Measurements from ENCODE around the gene CZIB. TPM values are rescaled to one million over a fixed set of nuclear protein-coding genes. Genes with fewer than 3 reads are reported as not detected.

The CZIB gene
- total and polyA plus RNA-seq, 2 of the 13 experiments (the other 11 are each of a cell fraction or from before 2014, with no cell fraction given), result 49.2 to 67.0 TPM

- TF ChIP-seq HINFP (CRISPR knock-in tag; IDR thresholded peaks at IDR 0.05; ENCODE audit: low read depth) (no peak; the same call in none of the 2 replicates), ZSCAN22 (CRISPR knock-in tag; IDR thresholded peaks at IDR 0.05) (no peak), ZNF367 (CRISPR knock-in tag; IDR thresholded peaks at IDR 0.05; ENCODE audit: borderline replicate concordance) (no peak), SSRP1 (CRISPR knock-in tag; IDR thresholded peaks at IDR 0.05) (no peak; the same call in 1 of the 2 replicates), ZNF317 (CRISPR knock-in tag; IDR thresholded peaks at IDR 0.05) (peak; percentile 54; the same call in 1 of the 2 replicates), NR2F1 (CRISPR knock-in tag; IDR thresholded peaks at IDR 0.05) (peak; percentile 40 to 93; a peak in 2 of 4 replicates), ZNF572 (CRISPR knock-in tag; IDR thresholded peaks at IDR 0.05) (no peak), ZNF326 (CRISPR knock-in tag; IDR thresholded peaks at IDR 0.05; ENCODE audit: borderline replicate concordance) (no peak), SAFB2 (CRISPR knock-in tag; IDR thresholded peaks at IDR 0.05; ENCODE audit: borderline replicate concordance, low read depth) (no peak), ZNF329 (CRISPR knock-in tag; IDR thresholded peaks at IDR 0.05; ENCODE audit: low read depth) (no peak), ZNF510 (CRISPR knock-in tag; IDR thresholded peaks at IDR 0.05; ENCODE audit: low read depth) (peak; percentile 75; the same call in 1 of the 2 replicates), NCOA1 (CRISPR knock-in tag; IDR thresholded peaks at IDR 0.05) (peak; percentile 96), PAXIP1 (CRISPR knock-in tag; conservative IDR thresholded peaks at IDR 0.05) (peak; percentile 100), ZNF687 (CRISPR knock-in tag; IDR thresholded peaks at IDR 0.05) (peak; percentile 57), SOX5 (CRISPR knock-in tag; IDR thresholded peaks at IDR 0.05; ENCODE audit: borderline replicate concordance) (peak; percentile 81; the same call in 1 of the 2 replicates), ZNF614 (CRISPR knock-in tag; IDR thresholded peaks at IDR 0.05; ENCODE audit: borderline replicate concordance) (0 out of 2 replicates have a peak, but pooled peaks have one; percentile 71), POLR2AphosphoS5 (IDR thresholded peaks at IDR 0.05; ENCODE audit: low read depth, low read length) (peak; percentile 85), ZNF234 (CRISPR knock-in tag; conservative IDR thresholded peaks at IDR 0.05) (no peak), MTF2 (CRISPR knock-in tag; IDR thresholded peaks at IDR 0.05; ENCODE audit: borderline replicate concordance) (no peak), NBN (conservative IDR thresholded peaks at IDR 0.05) (no peak), ZNF251 (CRISPR knock-in tag; IDR thresholded peaks at IDR 0.05) (no peak)
Observed at GRCh38 chr1:53183095-53183990, 37.1 kb downstream of the CZIB start (continued).

Measured in HepG2 (cell line).